CD14-positive monocyte (primary cell): Measurements from ENCODE around the gene HAO2. TPM values are rescaled to one million over a fixed set of nuclear protein-coding genes. Genes with fewer than 3 reads are reported as not detected.

Experiments
- DNase-seq, 3 donors: peaks; one replicate each; pipeline ENCODE4 v3.0.0-alpha.2; 2011 to 2022
- H2AFZ ChIP-seq: 2 replicates; pipeline ENCODE4 v1.6.0; 2012; ENCODE audit warnings: mild to moderate bottlenecking, low read depth, low read length, inconsistent platforms; ENCODE audit not compliant: insufficient read depth, poor library complexity, severe bottlenecking
- H3K27ac ChIP-seq, 2 donors: 1 replicate in 1 of 2; 2 replicates in 1 of 2; pipeline ENCODE4 v1.5.1; 2012 to 2013; ENCODE audit warnings: low read length in 2 of 2, control low read depth in 1 of 2, inconsistent platforms in 1 of 2, low read depth in 1 of 2, mild to moderate bottlenecking in 1 of 2
- H3K27me3 ChIP-seq, 2 donors: one replicate each; pipeline versions ENCODE4 v1.6.0 to v1.6.1; 2011 to 2013; ENCODE audit warnings: low read length in 2 of 2; ENCODE audit not compliant: control insufficient read depth in 2 of 2, insufficient read depth in 2 of 2
- H3K36me3 ChIP-seq, 2 donors: replicated peaks in 1 of 2; 1 replicate in 1 of 2; 2 replicates in 1 of 2; pipeline versions ENCODE4 v1.5.1 to v1.6.1; 2012 to 2013; ENCODE audit warnings: low read length in 2 of 2, control low read depth in 1 of 2, inconsistent platforms in 1 of 2, mild to moderate bottlenecking in 1 of 2; ENCODE audit not compliant: insufficient read depth in 2 of 2, control insufficient read depth in 1 of 2
- H3K4me1 ChIP-seq, 2 donors: 1 replicate in 1 of 2; 2 replicates in 1 of 2; pipeline versions ENCODE4 v1.5.1 to v1.6.1; 2012 to 2013; ENCODE audit warnings: low read length in 2 of 2, control low read depth in 1 of 2, inconsistent platforms in 1 of 2, mild to moderate bottlenecking in 1 of 2, moderate library complexity in 1 of 2; ENCODE audit not compliant: insufficient read depth in 2 of 2, control insufficient read depth in 1 of 2
- H3K4me2 ChIP-seq: replicated peaks from 2 replicates; pipeline ENCODE3; 2012; ENCODE audit warnings: low read length, moderate library complexity, mild to moderate bottlenecking; ENCODE audit not compliant: poor library complexity, severe bottlenecking; ENCODE audit errors: extremely low read depth
- H3K4me3 ChIP-seq, 3 experiments: fragments of 200-600 bp in 1 of 3; sonication (generic) in 1 of 3; replicated peaks in 1 of 3; 1 replicate in 2 of 3; 2 replicates in 1 of 3; pipeline ENCODE4 v1.5.1; 2011 to 2013; ENCODE audit warnings: low read length in 3 of 3, mild to moderate bottlenecking in 3 of 3, control low read depth in 2 of 3, low read depth in 2 of 3, inconsistent platforms in 1 of 3, moderate library complexity in 1 of 3
- H3K79me2 ChIP-seq: 2 replicates; pipeline ENCODE4 v1.6.0; 2012; ENCODE audit warnings: mild to moderate bottlenecking, control low read depth, inconsistent platforms, low read length, moderate library complexity; ENCODE audit not compliant: insufficient read depth
- H3K9ac ChIP-seq: 2 replicates; pipeline ENCODE4 v1.6.0; 2017; ENCODE audit warnings: low read length, mild to moderate bottlenecking; ENCODE audit not compliant: insufficient read depth, poor library complexity, severe bottlenecking
- H3K9me3 ChIP-seq, 2 donors: replicated peaks in 1 of 2; 1 replicate in 1 of 2; 2 replicates in 1 of 2; pipeline versions ENCODE4 v1.5.1 to v1.6.1; 2012 to 2013; ENCODE audit warnings: low read length in 2 of 2, control low read depth in 1 of 2; ENCODE audit not compliant: control insufficient read depth in 1 of 2, insufficient read depth in 1 of 2
- H4K20me1 ChIP-seq: 2 replicates; pipeline ENCODE4 v1.6.0; 2012; ENCODE audit warnings: mild to moderate bottlenecking, low read length, control low read depth, moderate library complexity; ENCODE audit not compliant: insufficient read depth
- H3K27ac Mint-ChIP-seq, 7 donors: one replicate each; pipeline ENCODE4 v1.8.0; 2020; ENCODE audit warnings: mild to moderate bottlenecking in 7 of 7, mixed read lengths in 7 of 7, moderate library complexity in 6 of 7, inconsistent platforms in 2 of 7
- H3K27me3 Mint-ChIP-seq, 3 donors: one replicate each; pipeline ENCODE4 v1.8.0; 2021 to 2022; ENCODE audit warnings: low read depth in 3 of 3, mild to moderate bottlenecking in 3 of 3, mixed read lengths in 3 of 3, moderate library complexity in 3 of 3, inconsistent platforms in 1 of 3
- H3K36me3 Mint-ChIP-seq, 2 donors: one replicate each; pipeline ENCODE4 v1.8.0; 2020; ENCODE audit warnings: mixed read lengths in 2 of 2, inconsistent platforms in 1 of 2, mild to moderate bottlenecking in 1 of 2
- H3K4me1 Mint-ChIP-seq: one replicate; pipeline ENCODE4 v1.8.0; 2020; ENCODE audit warnings: mild to moderate bottlenecking, mixed read lengths
- H3K4me3 Mint-ChIP-seq, 2 donors: one replicate each; pipeline ENCODE4 v1.8.0; 2020; ENCODE audit warnings: mild to moderate bottlenecking in 2 of 2, mixed read lengths in 2 of 2, moderate library complexity in 1 of 2
- H3K9me3 Mint-ChIP-seq, 7 donors: one replicate each; pipeline ENCODE4 v1.8.0; 2020 to 2022; ENCODE audit warnings: mixed read lengths in 7 of 7, mild to moderate bottlenecking in 6 of 7, moderate library complexity in 6 of 7, inconsistent platforms in 2 of 7
- CTCF ChIP-seq: fragments of 200-600 bp; IDR thresholded peaks from one replicate; pipeline ENCODE4 v1.8.0; 2022; ENCODE audit warnings: antibody characterized with exemption, mild to moderate bottlenecking
- WGBS: methylation state at CpG from one replicate; pipeline ENCODE4 v1.1.5; 2013; ENCODE audit warnings: missing lambda C conversion rate; ENCODE audit not compliant: insufficient coverage; 5-methylcytosine and 5-hydroxymethylcytosine counted together
- intact Hi-C, 2 donors: fragments of 100-400 bp; cut with micrococcal nuclease; formaldehyde crosslinking; loops; one replicate each; pipeline versions ENCODE4 v1.15.0 to v1.15.1; 2023
- polyA plus RNA-seq, 3 donors: library from polyadenylated mRNA; depleted of rRNA in 1 of 3; unstranded in 2 of 3; stranded (reverse) in 1 of 3; fragments of 300-500 nt in 2 of 3; fragments of >200 nt in 1 of 3; fragmentation: Illumina TruSeq in 2 of 3; gene quantifications; 1 replicate in 2 of 3; 2 replicates in 1 of 3; pipeline ENCODE4 v1.2.3, GENCODE V29; 2012 to 2021

Gene HAO2
- polyA plus RNA-seq, 3 donors = not detected

- Mint-ChIP-seq H3K4me1 (no peaks in the 10 kb centered on the region), H3K27me3 (peaks cover 0 to 8% (median 3%) of the 10 kb centered on the region in 3 donors), H3K9me3 (peaks cover 0 to 4% (median 2%) of the 10 kb centered on the region in 7 donors), H3K27ac (no peak overlapping the region), H3K4me3 (no peak overlapping the region), H3K36me3 (no peaks in the 10 kb centered on the region)
- no peaks in the 10 kb centered on the region for H4K20me1 ChIP-seq
- no peaks in the 10 kb centered on the region for H3K27me3 ChIP-seq
- H2AFZ ChIP-seq = no peak overlapping the region
- no peaks in the 10 kb centered on the region for H3K4me1 ChIP-seq
- intact Hi-C loops = no loop called here
- H3K27ac ChIP-seq = no peak overlapping the region
- H3K79me2 ChIP-seq = no peaks in the 10 kb centered on the region
- no peak for TF ChIP-seq CTCF
- H3K9me3 ChIP-seq = no peaks in the 10 kb centered on the region
- H3K36me3 ChIP-seq = no peaks in the 10 kb centered on the region
- H3K9ac ChIP-seq = no peak overlapping the region
- WGBS = no CpG with 5 or more reads among the region's 1 CpG
- DNase-seq = no peak
- no peak overlapping the region for H3K4me2 ChIP-seq
- H3K4me3 ChIP-seq = no peak overlapping the region
Observed at GRCh38 chr1:119379117-119379516, 10.5 kb downstream of the HAO2 start.

- no peak overlapping the region for H3K4me2 ChIP-seq
- H3K27me3 ChIP-seq = no peaks in the 10 kb centered on the region
- no peak overlapping the region for H3K9ac ChIP-seq
- H3K27ac ChIP-seq = no peak overlapping the region
- Mint-ChIP-seq H3K4me1 (no peaks in the 10 kb centered on the region), H3K27me3 (peaks cover 0 to 6% (median 3%) of the 10 kb centered on the region in 3 donors), H3K9me3 (peaks cover 0 to 4% (median 2%) of the 10 kb centered on the region in 7 donors), H3K4me3 (no peak overlapping the region), H3K27ac (no peak overlapping the region), H3K36me3 (no peaks in the 10 kb centered on the region)
- no peak for DNase-seq
- 75% methylated on average over 1 of the region's 2 CpGs for WGBS
- H3K4me1 ChIP-seq = no peaks in the 10 kb centered on the region
- H3K36me3 ChIP-seq = no peaks in the 10 kb centered on the region
- H2AFZ ChIP-seq = no peak overlapping the region
- no peak overlapping the region for H3K4me3 ChIP-seq
- TF ChIP-seq CTCF = no peak
- H4K20me1 ChIP-seq = no peaks in the 10 kb centered on the region
- intact Hi-C loops = no loop called here
- H3K9me3 ChIP-seq = no peaks in the 10 kb centered on the region
- H3K79me2 ChIP-seq = no peaks in the 10 kb centered on the region
Observed at GRCh38 chr1:119380304-119380703, 11.7 kb downstream of the HAO2 start.
